Measurements from ENCODE around the gene TRIM3.
"Not testable (repeated sequence)": the region's sequence is repeated elsewhere in the genome, so short reads cannot be mapped to it uniquely, and the experiment has no call there.

TRIM3 gene

GRCh38 chr11:6473451-6474412 is at the start of gene TRIM3:
TSS of gene TRIM3 (minus strand) at chr11:6473941. CDS start at chr11:6465695, 8,246 bp downstream.
- in situ Hi-C loops (cut with HindIII; ENCODE audit: low pct_ligation_motif_present, low pct_unique_long_range_greater_than_20kb, low sequenced_read_pairs): no loop called here
- peak; percentile 83 for DNase-seq

GRCh38 chr11:6523253-6523652 is 49.5 kb upstream of the TRIM3 start:
- DNase-seq: peak; percentile 30
- in situ Hi-C loops (cut with HindIII; ENCODE audit: low pct_ligation_motif_present, low pct_unique_long_range_greater_than_20kb, low sequenced_read_pairs): no loop called here

GRCh38 chr11:6521946-6522345 is 48.2 kb upstream of the TRIM3 start:
- not testable (repeated sequence) for DNase-seq

GRCh38 chr11:6520265-6520664 is 46.5 kb upstream of the TRIM3 start:
- no peak for DNase-seq
- in situ Hi-C loops (cut with HindIII; ENCODE audit: low pct_ligation_motif_present, low pct_unique_long_range_greater_than_20kb, low sequenced_read_pairs): no loop called here

More at GRCh38 chr11:6521946-6522345, 48.2 kb upstream of the TRIM3 start:
- in situ Hi-C loops (cut with HindIII; ENCODE audit: low pct_ligation_motif_present, low pct_unique_long_range_greater_than_20kb, low sequenced_read_pairs): not testable (repeated sequence)

- in situ Hi-C loops (cut with HindIII; ENCODE audit: low pct_ligation_motif_present, low pct_unique_long_range_greater_than_20kb, low sequenced_read_pairs): no loop called here
These were observed 43.1 kb upstream of the TRIM3 start for GRCh38 chr11:6516865-6517264.

GRCh38 chr11:6505577-6506240 is 32.0 kb upstream of the TRIM3 start:
- in situ Hi-C loops (cut with HindIII; ENCODE audit: low pct_ligation_motif_present, low pct_unique_long_range_greater_than_20kb, low sequenced_read_pairs): no loop called here
- DNase-seq: peak; percentile 32

More at GRCh38 chr11:6516865-6517264, 43.1 kb upstream of the TRIM3 start:
- no peak for DNase-seq

- in situ Hi-C loops (cut with HindIII; ENCODE audit: low pct_ligation_motif_present, low pct_unique_long_range_greater_than_20kb, low sequenced_read_pairs): no loop called here
- no peak for DNase-seq
These were observed 30.4 kb upstream of the TRIM3 start for GRCh38 chr11:6504166-6504565.

GRCh38 chr11:6502382-6502781 is 28.6 kb upstream of the TRIM3 start:
- no peak for DNase-seq
- in situ Hi-C loops (cut with HindIII; ENCODE audit: low pct_ligation_motif_present, low pct_unique_long_range_greater_than_20kb, low sequenced_read_pairs): no loop called here

GRCh38 chr11:6498544-6498943 is 24.8 kb upstream of the TRIM3 start:
- no peak for DNase-seq

GRCh38 chr11:6498121-6498520 is 24.4 kb upstream of the TRIM3 start:
- no peak for DNase-seq
- in situ Hi-C loops (cut with HindIII; ENCODE audit: low pct_ligation_motif_present, low pct_unique_long_range_greater_than_20kb, low sequenced_read_pairs): no loop called here

More at GRCh38 chr11:6498544-6498943, 24.8 kb upstream of the TRIM3 start:
- in situ Hi-C loops (cut with HindIII; ENCODE audit: low pct_ligation_motif_present, low pct_unique_long_range_greater_than_20kb, low sequenced_read_pairs): no loop called here

- in situ Hi-C loops (cut with HindIII; ENCODE audit: low pct_ligation_motif_present, low pct_unique_long_range_greater_than_20kb, low sequenced_read_pairs): no loop called here
- no peak for DNase-seq
These were observed 23.5 kb upstream of the TRIM3 start, which contains the start of gene DNHD1 for GRCh38 chr11:6497069-6497839. TSS of gene DNHD1 (plus strand) at chr11:6497280. CDS start at chr11:6498216, 936 bp downstream.

- in situ Hi-C loops (cut with HindIII; ENCODE audit: low pct_ligation_motif_present, low pct_unique_long_range_greater_than_20kb, low sequenced_read_pairs): no loop called here
- DNase-seq: no peak
These were observed 15.6 kb upstream of the TRIM3 start for GRCh38 chr11:6489306-6489705.

GRCh38 chr11:6488821-6489220 is 15.1 kb upstream of the TRIM3 start:
- DNase-seq: no peak
- in situ Hi-C loops (cut with HindIII; ENCODE audit: low pct_ligation_motif_present, low pct_unique_long_range_greater_than_20kb, low sequenced_read_pairs): no loop called here

GRCh38 chr11:6488342-6488741 is 14.6 kb upstream of the TRIM3 start:
- in situ Hi-C loops (cut with HindIII; ENCODE audit: low pct_ligation_motif_present, low pct_unique_long_range_greater_than_20kb, low sequenced_read_pairs): no loop called here
- DNase-seq: no peak

- no peak for DNase-seq
- in situ Hi-C loops (cut with HindIII; ENCODE audit: low pct_ligation_motif_present, low pct_unique_long_range_greater_than_20kb, low sequenced_read_pairs): no loop called here
These were observed 13.2 kb upstream of the TRIM3 start for GRCh38 chr11:6486938-6487337.

- DNase-seq: no peak
- in situ Hi-C loops (cut with HindIII; ENCODE audit: low pct_ligation_motif_present, low pct_unique_long_range_greater_than_20kb, low sequenced_read_pairs): no loop called here
These were observed 12.5 kb upstream of the TRIM3 start for GRCh38 chr11:6486256-6486655.

- in situ Hi-C loops (cut with HindIII; ENCODE audit: low pct_ligation_motif_present, low pct_unique_long_range_greater_than_20kb, low sequenced_read_pairs): no loop called here
- DNase-seq: no peak
These were observed 11.9 kb upstream of the TRIM3 start for GRCh38 chr11:6485661-6486060.

- in situ Hi-C loops (cut with HindIII; ENCODE audit: low pct_ligation_motif_present, low pct_unique_long_range_greater_than_20kb, low sequenced_read_pairs): no loop called here
- DNase-seq: no peak
These were observed 9.3 kb upstream of the TRIM3 start for GRCh38 chr11:6483015-6483414.

- DNase-seq: no peak
- in situ Hi-C loops (cut with HindIII; ENCODE audit: low pct_ligation_motif_present, low pct_unique_long_range_greater_than_20kb, low sequenced_read_pairs): no loop called here
These were observed 8.7 kb upstream of the TRIM3 start for GRCh38 chr11:6482441-6482840.

All from ACHN (cell line).